Umbilical cord (tissue), 2 donors: Measurements from ENCODE around the gene CAMTA1. TPM values are rescaled to one million over a fixed set of nuclear protein-coding genes. Genes with fewer than 3 reads are reported as not detected.

Experiments used
- DNase-seq: peaks from one replicate; pipeline ENCODE4 v3.0.0-alpha.2; 2015; ENCODE audit warnings: low spot score
- total RNA-seq: library from RNA; depleted of rRNA; stranded (reverse); fragments of >200 nt; gene quantifications from one replicate; pipeline ENCODE4 v1.2.3, GENCODE V29; 2014; ENCODE audit warnings: low replicate concordance; ENCODE audit not compliant: insufficient read depth

CAMTA1 gene
- total RNA-seq, 1 donor from 2014 or later: 29.6 TPM

DNA sequence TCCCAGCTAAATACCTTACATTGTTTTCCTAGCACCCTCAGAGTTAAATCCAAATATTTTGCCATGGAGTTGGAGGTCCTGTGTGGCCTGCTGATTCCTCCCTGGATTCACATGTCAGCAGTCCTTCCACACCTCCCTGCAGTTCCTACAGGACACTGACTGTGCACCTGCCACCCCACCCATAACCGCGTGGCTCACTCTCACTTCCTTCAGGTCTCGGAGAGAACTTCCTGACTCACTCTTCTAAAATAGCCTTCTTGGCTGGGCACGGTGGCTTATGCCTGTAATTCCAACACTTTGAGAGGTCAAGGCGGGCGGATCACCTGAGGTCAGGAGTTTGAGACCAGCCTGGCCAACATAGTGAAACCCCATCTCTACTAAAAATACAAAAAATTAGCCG is 8.4 kb upstream of the CAMTA1 start:
- DNase-seq: no peak

DNA sequence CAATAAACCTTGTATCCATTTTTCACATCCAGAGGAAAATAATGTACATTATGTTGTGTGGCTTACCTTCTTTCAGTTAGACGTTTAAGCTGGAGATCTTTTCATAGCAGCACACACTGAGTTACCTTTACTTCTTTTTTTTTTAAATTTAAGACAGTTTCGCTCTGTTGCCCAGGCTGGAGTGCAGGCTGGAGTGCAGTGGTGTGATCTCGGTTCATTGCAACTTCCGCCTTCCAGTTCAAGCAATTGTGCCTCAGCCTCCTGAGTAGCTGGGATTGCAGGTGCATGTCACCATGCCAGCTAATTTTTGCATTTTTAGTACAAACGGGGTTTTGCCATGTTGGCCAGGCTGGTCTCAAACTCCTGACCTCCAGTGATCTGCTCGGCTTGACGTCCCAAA is 7.4 kb upstream of the CAMTA1 start:
- DNase-seq: no peak

DNA sequence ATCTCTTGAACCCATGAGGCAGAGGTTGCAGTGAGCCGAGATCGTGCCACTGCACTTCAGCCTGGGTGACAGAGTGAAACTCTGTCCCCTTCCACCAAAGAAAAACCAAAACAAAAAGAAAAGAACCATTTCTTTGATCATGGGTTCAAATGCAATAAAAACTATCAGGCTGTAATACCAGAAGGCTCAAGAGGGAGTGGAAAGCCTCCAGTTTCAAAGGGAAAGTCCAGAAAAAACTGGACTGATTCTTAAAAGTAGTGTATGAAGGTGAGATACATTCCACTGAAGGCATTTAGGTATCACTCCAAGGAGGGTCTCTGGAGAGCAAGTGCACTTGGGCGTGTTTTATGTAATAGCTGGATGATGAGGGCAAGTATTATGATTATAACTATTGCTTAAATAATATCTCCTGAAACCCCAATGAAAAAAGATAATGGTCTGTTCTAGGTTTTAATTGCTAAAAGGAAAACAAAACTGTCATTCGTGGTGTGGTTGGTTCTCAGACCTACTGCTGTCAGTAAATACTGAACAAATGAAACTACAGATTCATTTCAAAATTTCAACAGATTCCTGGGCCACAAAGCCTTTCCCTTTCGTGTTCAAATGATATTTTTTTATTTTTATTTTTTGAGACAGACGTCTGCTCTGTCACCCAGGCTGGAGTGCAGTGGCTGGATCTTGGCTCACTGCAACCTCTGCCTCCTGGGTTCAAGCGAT is 6.0 kb upstream of the CAMTA1 start:
- DNase-seq: no peak

DNA sequence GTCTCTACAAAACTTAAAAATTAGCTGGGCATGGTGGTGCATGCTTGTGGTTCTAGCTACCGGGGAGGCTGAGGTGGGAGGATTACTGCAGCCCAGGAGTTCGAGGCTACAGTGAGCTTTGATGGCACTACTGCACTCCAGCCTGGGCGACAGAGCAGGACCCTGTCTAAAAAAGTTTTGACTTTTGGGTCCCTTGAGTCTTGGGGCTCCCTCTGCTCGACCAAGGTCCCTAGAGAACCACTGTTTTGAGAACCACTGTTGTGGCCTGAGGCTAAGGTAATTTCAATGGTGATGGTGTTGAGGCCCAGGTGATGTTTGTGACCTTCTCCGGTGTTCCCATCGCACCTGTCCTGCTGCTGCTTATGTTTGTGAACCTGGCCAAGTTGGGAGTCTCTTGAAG is 3.1 kb upstream of the CAMTA1 start:
- no peak for DNase-seq

DNA sequence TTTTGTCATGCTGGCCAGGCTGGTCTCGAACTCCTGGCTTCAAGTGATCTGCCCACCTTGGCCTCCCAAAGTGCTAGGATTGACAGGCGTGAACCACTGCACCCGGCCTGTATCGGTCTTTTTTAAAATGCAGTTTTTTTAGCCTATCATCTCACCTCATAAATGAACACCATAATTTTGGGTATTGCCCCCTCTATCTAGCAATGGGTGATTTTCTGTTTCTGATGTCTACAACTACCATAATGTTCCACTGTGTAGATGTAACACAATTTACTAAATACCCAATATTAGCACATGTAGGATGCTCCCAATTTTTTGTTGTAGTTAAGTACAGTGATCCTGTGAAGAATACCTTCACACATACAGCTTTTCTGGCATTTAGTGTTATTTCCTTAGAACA is 2.0 kb upstream of the CAMTA1 start:
- peak; percentile 7 for DNase-seq

DNA sequence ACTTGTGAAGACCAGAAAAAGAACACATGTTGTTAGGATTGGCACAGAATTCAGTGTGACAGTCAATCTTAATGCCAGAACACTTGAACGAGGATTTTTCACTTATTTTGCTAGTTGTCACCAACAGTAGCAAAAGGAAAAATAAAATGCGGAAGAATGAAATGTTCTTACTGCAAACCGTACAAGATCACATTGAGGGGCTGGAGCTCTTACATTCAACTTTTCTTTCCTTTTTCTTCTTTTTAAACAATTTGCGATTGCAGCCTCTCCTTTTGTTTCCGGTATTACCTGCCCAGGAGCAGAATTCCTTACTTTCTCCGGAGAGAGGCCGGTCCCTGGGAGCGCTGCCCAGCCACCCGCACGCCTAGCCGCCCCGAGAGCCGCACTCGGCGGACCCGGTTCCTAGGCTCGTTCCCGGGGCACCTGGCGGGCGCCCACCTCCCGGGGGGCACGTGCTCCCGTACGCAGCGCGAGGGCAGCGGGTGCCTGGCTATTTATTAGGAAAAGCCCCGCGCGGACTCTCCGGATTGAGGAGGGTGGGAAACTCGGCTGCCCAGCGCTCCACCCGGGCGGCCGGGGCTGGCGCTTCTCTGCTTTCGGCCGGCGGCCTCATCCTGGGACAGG is 1.2 kb upstream of the CAMTA1 start:
- no peak for DNase-seq

DNA sequence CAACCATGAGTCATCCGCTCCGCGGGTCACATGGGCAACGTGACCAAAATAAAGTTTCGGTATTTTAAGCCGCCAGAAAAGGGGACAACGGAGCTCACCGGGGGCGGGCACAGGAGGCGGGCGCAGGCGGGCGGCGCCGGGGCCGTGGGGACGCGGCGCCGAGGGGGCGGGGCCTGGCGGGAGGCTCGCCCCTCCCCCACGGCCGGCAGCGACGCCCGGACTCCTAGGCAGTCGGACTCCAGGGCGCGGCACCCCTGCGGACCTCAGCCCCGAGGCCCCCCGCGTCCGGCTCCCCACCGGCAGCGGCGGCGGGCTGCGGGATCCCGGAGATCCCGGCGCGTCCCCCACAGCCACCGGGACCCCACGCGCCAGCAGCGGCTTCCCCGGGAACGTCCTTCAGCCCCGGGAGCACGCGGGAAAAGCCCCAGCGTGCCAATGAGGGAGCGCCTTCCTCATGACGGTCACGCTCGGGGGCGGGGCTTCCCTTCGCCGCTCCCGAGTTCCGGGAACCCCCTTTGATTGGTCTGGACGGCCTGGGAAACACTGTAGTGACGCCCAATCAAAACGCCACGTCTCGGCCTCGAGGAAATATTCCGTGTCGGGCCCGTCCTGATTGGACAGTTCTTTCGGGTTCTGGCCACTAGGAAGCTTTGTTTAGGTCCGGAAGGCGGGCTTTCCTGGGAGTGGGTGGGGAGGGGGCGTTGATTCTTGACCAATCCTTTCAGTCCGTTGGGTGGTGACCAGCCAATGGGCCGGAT is 515 bp upstream of the CAMTA1 start:
- peak; percentile 100 for DNase-seq

DNA sequence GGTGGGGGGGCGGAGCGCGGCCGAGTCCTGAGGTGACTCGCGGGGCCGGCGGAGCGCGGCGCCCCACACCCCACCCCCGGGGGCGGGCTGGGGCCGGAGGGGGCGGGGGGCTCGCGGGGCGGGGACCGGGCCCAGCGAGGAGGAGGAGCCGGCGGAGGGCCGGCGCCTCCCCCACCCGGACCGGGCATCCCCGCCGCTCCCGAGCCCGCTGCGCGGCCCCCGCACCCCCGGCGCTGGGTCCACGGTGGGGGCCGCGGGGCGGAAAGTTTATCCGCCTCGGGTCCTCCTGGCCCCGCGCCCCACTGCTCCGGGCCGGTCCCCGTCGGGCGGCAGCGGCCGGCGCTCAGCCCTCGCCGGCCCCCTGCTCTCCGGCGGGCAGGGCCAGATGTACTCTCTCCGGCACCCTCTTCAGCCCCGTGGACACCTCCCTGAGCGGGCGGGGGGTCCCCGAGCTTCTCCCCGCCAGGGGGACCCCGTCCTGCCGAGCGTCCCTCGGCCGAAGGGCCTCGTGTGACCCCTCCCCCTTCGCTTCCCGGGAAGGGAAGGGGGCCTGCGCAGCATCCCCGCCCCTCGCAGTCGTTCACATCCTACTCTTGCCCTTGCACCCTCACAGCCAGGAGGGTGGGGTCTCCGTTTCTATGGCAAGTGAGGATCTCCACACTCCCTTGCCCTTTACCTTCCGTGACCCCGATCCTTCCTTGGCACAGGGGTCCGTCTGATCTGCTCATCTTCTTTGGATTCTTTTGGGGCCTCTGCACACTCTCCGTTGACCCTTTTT is 663 bp downstream of the CAMTA1 start:
- DNase-seq: peak; percentile 47

DNA sequence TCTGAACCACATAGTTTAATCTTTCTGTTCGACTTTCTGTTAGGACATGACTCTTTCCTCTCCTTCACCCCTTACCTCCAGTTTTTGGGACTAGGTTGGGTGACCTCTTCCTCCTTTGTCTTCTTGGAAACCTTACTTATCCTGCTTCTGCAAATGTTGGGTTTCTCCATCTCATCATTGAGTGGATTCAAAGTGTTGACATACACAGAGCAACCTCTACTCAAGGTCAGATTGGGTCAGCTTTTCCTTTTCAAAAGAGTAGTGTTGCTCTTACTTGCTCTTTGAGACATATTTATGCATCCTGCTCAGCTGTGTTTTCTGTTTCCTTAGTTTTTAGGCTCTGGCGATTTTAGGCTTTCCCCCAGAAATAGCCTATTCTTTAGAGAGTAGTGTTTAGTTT is 3.7 kb downstream of the CAMTA1 start:
- no peak for DNase-seq

DNA sequence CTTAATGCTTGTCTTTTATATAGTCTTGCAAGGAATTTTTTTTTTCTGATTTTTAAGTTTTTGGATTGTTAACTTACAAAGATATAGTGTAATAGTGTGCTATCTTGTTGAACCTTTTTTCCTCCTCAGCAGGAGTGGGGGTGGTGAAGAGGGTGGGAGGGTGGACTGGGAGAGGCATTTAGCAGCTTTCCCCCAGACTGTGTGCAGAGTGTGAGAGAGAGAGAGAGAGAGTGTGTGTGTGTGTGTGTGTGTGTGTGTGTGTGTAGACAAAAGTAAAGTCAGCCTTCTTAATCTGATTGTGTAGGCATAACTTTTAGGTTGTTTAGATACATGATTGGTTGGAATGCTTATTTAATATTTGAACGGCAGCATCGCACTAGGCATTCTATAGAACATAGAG is 4.9 kb downstream of the CAMTA1 start:
- no peak for DNase-seq

DNA sequence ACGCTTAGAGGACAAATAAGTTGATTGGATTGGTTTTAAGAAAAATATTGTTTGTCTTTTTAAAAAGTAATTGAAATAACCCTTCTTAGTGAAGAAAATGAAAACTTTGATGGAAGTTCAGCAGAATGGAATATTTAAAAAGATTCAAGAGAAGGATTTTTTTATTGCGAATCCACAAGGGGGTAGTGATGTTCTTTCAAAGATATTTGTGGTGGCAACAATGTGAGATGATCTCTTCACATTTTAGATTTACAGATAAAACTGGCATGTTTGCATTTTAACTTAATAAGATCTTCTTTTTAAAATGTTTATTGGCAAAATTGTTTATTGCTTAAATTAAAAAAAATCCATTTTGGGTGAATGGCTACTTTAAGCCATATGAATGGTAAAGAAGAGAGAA is 8.9 kb downstream of the CAMTA1 start:
- peak; percentile 49 for DNase-seq

DNA sequence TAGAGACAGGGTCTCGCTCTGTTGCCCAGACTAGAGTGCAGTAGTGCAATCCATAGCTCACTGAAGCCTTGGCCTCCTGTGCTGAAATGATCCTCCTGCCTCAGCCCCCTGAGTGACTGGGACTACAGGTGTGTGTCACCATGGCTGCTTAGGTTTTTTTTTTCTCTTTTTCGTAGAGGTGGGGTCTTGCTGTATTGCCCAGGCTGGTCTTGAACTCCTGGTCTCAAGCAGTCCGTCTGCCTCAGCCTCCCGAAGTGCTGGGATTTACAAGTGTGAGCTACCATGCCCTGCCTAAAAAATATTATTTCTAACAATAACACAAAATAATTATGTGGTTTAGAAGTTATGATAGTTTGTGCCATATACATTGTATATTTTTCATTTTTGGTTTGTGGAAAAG is 9.9 kb downstream of the CAMTA1 start:
- no peak for DNase-seq

DNA sequence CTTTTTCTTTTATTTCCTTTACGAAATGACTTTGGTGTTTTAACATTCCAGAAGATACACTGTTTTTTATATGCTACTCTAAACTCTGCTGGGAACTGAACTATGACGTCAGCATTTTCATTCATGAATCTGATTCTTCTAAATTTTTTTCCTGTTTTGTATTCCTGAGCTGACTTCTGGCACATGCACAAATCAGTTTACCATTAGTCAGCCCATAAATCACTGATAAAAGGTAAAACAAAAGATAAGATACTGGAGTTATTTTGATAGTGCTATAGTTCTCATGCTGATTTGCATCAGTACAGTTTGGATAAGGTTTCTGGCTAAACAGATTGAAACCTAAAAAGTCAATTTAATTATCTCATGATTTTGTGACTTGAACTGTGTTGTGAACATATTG is 10.4 kb downstream of the CAMTA1 start:
- DNase-seq: peak; percentile 41

DNA sequence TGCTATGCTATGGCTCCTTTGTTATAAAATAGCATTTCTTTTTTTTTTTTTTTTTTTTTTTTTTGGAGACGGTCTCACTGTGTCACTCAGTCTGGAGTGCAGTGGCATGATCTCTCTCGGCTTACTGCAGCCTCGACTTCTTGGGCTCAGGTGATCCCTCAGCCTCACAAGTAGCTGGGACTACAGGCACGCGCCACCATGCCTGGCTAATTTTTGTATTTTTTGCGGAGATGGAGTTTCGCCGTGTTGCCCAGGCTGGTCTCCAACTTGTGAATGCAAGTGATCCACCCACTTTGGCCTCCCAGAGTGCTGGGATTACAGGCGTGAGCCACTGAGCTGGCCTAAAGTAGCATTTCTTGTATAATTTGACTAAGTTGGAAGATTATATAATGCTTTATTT is 10.8 kb downstream of the CAMTA1 start:
- no peak for DNase-seq

DNA sequence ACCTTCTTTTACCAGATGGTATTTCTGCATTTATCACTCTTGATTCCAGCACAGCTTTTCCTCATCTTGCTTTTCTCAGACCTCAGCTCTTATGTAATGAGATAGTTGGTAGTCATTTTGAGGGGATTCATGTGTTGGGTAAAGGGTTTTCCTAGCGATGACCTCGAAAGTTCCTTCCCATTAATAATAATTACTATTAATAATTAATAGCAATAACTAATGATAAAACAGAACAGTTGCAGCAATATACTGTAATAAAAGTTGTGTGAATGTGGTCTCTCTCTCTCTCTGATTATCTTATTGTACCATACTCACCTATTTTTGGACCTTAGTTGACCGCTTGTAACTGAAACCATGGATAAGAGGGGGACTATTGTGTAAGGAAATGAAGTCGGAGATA is 14.2 kb downstream of the CAMTA1 start:
- no peak for DNase-seq

DNA sequence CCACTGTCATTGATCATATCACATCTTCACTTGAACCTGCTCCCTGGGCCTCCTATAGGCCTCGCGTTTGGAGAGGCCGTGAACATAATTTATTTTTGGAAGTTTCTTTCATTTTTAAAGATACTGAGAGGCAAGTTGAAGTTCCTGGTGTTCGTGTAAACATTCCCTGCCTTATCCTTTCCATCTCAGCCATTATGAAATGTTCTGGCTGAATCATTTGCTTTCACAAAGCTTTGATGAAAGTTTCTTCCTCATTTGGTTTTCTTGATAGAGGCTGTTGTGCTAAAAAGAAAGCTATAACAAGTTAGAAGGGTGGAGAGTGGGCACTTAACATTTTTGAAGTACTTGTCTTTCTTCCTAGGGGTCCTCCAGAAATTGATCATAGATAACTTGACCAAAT is 15.5 kb downstream of the CAMTA1 start:
- DNase-seq: no peak

DNA sequence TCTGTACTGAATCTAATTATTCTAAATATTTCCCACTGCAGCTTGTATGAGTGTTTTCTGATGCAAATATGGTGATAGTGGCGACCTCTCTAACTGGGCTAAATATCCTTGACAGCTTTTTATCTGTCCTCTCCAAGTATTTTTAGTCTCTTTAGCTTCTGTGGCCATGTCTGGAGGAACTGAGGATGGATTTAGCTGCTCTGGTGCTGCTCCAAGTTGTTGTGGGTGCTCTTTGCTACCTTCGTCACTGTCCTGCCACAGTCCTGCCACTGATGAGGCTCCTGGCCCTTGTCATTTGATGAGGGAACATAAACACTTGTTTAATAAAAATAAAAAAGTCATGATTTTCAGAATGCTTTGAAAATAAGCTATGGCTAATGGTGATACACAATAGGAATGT is 15.9 kb downstream of the CAMTA1 start:
- DNase-seq: no peak

DNA sequence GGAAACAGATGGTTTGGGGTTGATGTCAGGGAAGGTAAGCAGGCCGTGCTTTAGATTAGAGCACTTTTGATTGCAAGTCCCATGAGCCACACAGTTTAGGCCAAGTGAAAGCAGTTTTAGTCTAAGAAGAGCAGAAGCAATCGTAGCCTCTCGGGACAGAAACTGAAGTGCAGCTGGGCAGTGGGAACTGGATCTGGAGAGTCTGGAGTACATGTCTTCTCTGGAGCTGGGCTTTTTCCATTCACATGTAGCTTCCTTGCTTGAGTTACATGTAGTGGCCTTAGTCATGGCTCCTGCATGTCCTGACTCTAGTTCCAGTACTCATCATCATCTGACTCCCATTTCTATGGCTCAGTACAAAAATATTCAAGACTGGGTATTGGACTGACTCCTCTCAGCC is 16.7 kb downstream of the CAMTA1 start:
- no peak for DNase-seq

DNA sequence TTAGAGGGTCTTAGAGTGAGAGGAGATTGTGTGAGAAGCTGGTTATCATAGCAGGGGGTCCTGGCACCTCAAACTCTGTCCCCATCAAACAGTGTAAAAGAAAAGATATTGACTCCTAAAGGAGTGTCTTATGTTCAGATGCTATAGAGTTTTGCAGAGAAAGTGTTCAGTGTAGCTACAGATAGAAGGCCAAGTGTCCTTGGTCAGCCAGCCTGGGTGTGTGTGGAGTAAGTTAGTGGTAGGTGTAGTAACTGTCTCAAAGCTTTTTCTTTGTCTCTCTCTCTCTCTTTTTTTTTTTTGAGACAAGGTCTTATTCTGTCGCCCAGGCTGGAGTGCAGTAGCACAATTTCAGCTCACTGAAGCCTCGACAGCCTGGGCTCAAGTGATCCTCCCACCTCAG is 17.2 kb downstream of the CAMTA1 start:
- DNase-seq: no peak

DNA sequence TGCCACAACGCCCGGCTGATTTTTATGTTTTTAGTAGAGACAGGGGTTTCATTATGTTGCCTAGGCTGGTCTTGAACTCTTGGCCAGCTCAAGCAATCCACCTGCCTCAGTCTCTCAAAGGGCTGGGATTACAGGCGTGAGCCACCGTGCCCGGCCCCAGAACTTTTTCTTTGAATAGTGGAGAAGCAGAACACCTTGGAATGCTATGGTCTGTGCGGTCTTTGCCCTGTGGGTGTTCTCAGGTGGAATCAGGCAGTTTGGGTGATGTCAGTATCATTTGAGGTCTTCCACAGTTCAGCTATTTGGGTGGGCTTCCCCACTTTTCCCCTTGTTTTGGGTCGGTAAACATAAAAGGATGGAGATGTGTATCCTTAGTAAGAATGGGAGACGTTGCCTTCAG is 17.6 kb downstream of the CAMTA1 start:
- no peak for DNase-seq

DNA sequence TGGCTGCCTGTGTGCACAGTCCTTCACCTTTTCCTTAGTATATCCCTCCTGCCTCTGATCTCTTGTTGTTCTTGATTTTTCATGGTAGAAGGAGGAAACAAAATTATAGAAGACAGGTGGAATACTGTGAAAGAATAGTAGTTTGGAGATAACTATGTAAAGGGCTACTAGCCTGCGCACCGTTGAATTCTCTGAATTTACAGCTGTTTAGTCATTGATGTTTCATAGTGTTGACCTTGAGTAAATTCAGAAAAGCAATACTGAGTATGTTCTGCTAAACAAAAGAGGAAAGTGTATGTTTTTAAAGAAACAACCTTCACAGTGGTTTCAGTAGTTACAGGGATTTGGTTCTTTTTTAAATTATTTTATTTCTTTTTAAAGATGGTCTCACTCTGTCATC is 18.1 kb downstream of the CAMTA1 start:
- no peak for DNase-seq

DNA sequence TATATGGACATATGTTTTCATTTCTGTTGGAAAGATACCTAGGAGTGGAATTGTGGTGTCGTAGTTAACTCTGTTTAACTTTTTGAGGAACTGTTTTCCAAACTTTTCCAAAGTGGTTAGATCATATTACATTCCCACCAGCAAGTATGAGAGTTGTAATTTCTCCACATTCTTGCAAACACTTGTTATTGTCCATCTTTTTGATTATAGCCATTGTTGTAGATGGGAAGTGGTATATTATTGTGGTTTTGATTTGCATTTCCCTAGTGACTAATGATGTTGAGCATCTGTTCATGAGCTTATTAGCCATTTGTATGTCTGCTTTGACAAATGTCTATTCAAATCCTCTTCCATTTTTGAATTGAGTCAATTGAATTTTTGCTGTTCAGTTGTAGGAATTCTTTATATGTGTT is 19.8 kb downstream of the CAMTA1 start:
- no peak for DNase-seq
